Neural progenitor cell (in vitro differentiated cells): ENCODE results near the gene FKBP3. TPM values are rescaled to one million over a fixed set of nuclear protein-coding genes. Genes with fewer than 3 reads are reported as not detected.
A peak's percentile ranks its signal among the peaks of the same experiment; 100 is the strongest.

ENCODE experiments used
- DNase-seq: peaks from one replicate; pipeline ENCODE4 v3.0.0-alpha.2; 2016; ENCODE audit warnings: low spot score
- H2AFZ ChIP-seq: fragments of 200-600 bp; sonication (generic); replicated peaks from 2 replicates; pipeline ENCODE4 v1.6.1; 2016; ENCODE audit warnings: antibody characterized with exemption
- H3F3A ChIP-seq: fragments of 200-600 bp; sonication (generic); 2 replicates; pipeline ENCODE4 v1.6.1; 2016; ENCODE audit warnings: antibody characterized with exemption, low read depth
- H3K27ac ChIP-seq: fragments of 200-600 bp; sonication (generic); 2 replicates; pipeline ENCODE4 v1.5.1; 2016; ENCODE audit warnings: mild to moderate bottlenecking
- H3K27me3 ChIP-seq: fragments of 200-600 bp; sonication (generic); 2 replicates; pipeline ENCODE4 v1.6.1; 2016; ENCODE audit warnings: mild to moderate bottlenecking, moderate library complexity
- H3K36me3 ChIP-seq: fragments of 200-600 bp; sonication (generic); 2 replicates; pipeline ENCODE4 v1.5.1; 2016
- H3K4me1 ChIP-seq: fragments of 200-600 bp; sonication (generic); 2 replicates; pipeline ENCODE4 v1.6.1; 2016; ENCODE audit warnings: mixed run types
- H3K4me2 ChIP-seq: fragments of 200-600 bp; sonication (generic); 2 replicates; pipeline ENCODE4 v1.6.1; 2016
- H3K4me3 ChIP-seq: fragments of 200-600 bp; sonication (generic); 2 replicates; pipeline ENCODE4 v1.5.1; 2016
- H3K79me2 ChIP-seq: fragments of 200-600 bp; sonication (generic); 2 replicates; pipeline ENCODE4 v1.6.1; 2016; ENCODE audit warnings: low read depth
- H3K9ac ChIP-seq: fragments of 200-600 bp; sonication (generic); 2 replicates; pipeline ENCODE4 v1.6.1; 2016
- H3K9me3 ChIP-seq: fragments of 200-600 bp; sonication (generic); 2 replicates; pipeline ENCODE4 v1.5.1; 2016; ENCODE audit warnings: low read depth
- H4K20me1 ChIP-seq: fragments of 200-600 bp; sonication (generic); 2 replicates; pipeline ENCODE4 v1.6.1; 2016; ENCODE audit warnings: low read depth
- H3K27ac Mint-ChIP-seq: 3 replicates; pipeline ENCODE4 v1.8.0; 2021; ENCODE audit warnings: mixed read lengths
- H3K27me3 Mint-ChIP-seq: 2 replicates; pipeline ENCODE4 v1.8.0; 2022; ENCODE audit warnings: low read depth, mild to moderate bottlenecking, inconsistent platforms, moderate library complexity, mixed read lengths; ENCODE audit not compliant: insufficient read depth
- H3K36me3 Mint-ChIP-seq: 3 replicates; pipeline ENCODE4 v1.8.0; 2021; ENCODE audit warnings: mixed read lengths
- H3K4me1 Mint-ChIP-seq: 3 replicates; pipeline ENCODE4 v1.8.0; 2021; ENCODE audit warnings: mixed read lengths
- H3K4me3 Mint-ChIP-seq: 3 replicates; pipeline ENCODE4 v1.8.0; 2021; ENCODE audit warnings: mild to moderate bottlenecking, moderate library complexity, mixed read lengths
- H3K9me3 Mint-ChIP-seq: 3 replicates; pipeline ENCODE4 v1.8.0; 2020; ENCODE audit warnings: mixed read lengths
- CTCF ChIP-seq: fragments of 200-600 bp; sonication (generic); IDR thresholded peaks from 2 replicates; pipeline ENCODE4 v1.5.1; 2017; ENCODE audit warnings: antibody characterized with exemption, mild to moderate bottlenecking
- EZH2 ChIP-seq: fragments of 200-600 bp; sonication (generic); IDR thresholded peaks from 2 replicates; pipeline ENCODE4 v1.6.1; 2017; ENCODE audit warnings: antibody characterized with exemption, mild to moderate bottlenecking, moderate library complexity
- EZH2phosphoT487 ChIP-seq: fragments of 200-600 bp; sonication (generic); IDR thresholded peaks from 2 replicates; pipeline ENCODE4 v1.6.1; 2017; ENCODE audit warnings: antibody characterized with exemption
- total RNA-seq: library from RNA; depleted of rRNA; stranded (reverse); fragments of >200 nt; gene quantifications from 2 replicates; pipeline ENCODE4 v1.2.3, GENCODE V29; 2015; ENCODE audit warnings: low replicate concordance

FKBP3 gene
- total RNA-seq, 1 donor from 2014 or later, result 209 TPM

DNA sequence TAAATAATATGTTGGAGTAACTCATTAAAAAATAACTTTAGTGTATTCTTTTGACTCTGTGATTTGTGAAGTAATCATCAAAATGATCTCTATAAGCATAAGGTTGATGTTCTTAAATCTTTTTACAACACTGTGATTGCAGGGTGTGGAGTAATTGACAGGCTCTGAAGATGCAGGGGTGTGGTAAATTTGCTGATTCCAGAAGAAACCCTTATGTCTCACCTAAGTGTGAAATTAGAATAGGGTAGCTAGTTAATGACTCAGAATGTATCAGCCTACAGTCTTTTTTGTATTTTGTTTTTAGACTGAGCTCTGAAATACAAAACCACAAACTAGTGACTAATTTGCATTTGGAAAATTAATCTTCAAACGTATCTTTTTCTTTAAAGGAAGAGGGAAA, 44.5 kb downstream of the FKBP3 start:
- H3K79me2 ChIP-seq, result peaks cover 100% of the 10 kb centered on the region

GRCh38 chr14:45084946-45085346, 49.3 kb downstream of the FKBP3 start:
- TF ChIP-seq CTCF, result no peak
- no peak for TF ChIP-seq EZH2
- H3K4me1 Mint-ChIP-seq, result peaks cover 24% of the 10 kb centered on the region
- no peaks in the 10 kb centered on the region for H3K9me3 ChIP-seq
- H2AFZ ChIP-seq, result no peak overlapping the region
- H3K9me3 Mint-ChIP-seq, result no peaks in the 10 kb centered on the region
- peaks cover 23% of the 10 kb centered on the region for H3K36me3 Mint-ChIP-seq
- peaks cover 21% of the 10 kb centered on the region for H3K4me1 ChIP-seq
- H3K4me2 ChIP-seq, result peak overlapping the region; percentile 87
- peak overlapping the region; percentile 79 for H3K4me3 ChIP-seq
- H3K27me3 Mint-ChIP-seq, result no peaks in the 10 kb centered on the region
- H3K27ac ChIP-seq, result no peak overlapping the region
- H3K4me3 Mint-ChIP-seq, result peak overlapping the region; percentile 99
- H3K9ac ChIP-seq, result peak overlapping the region; percentile 84
- peaks cover 57% of the 10 kb centered on the region for H4K20me1 ChIP-seq
- H3F3A ChIP-seq, result no peaks in the 10 kb centered on the region
- DNase-seq, result peak; percentile 2
- H3K36me3 ChIP-seq, result no peaks in the 10 kb centered on the region
- peak overlapping the region; percentile 74 for H3K27ac Mint-ChIP-seq
- H3K27me3 ChIP-seq, result no peaks in the 10 kb centered on the region
- H3K79me2 ChIP-seq, result peaks cover 60% of the 10 kb centered on the region

More for the DNA sequence above, 44.5 kb downstream of the FKBP3 start:
- DNase-seq, result no peak
- no peak overlapping the region for H3K9ac ChIP-seq
- H2AFZ ChIP-seq, result no peak overlapping the region
- no peaks in the 10 kb centered on the region for H3K9me3 Mint-ChIP-seq
- H3K4me3 Mint-ChIP-seq, result no peak overlapping the region
- peaks cover 37% of the 10 kb centered on the region for H3K36me3 Mint-ChIP-seq
- H3K4me1 Mint-ChIP-seq, result peaks cover 17% of the 10 kb centered on the region
- no peaks in the 10 kb centered on the region for H3F3A ChIP-seq
- H3K4me3 ChIP-seq, result no peak overlapping the region
- H3K4me1 ChIP-seq, result peaks cover 16% of the 10 kb centered on the region
- no peak overlapping the region for H3K27ac Mint-ChIP-seq
- no peak overlapping the region for H3K27ac ChIP-seq
- peaks cover 2% of the 10 kb centered on the region for H3K36me3 ChIP-seq
- TF ChIP-seq EZH2phosphoT487 (no peak), CTCF (no peak), EZH2 (no peak)
- H3K27me3 Mint-ChIP-seq, result peaks cover 2% of the 10 kb centered on the region
- H3K9me3 ChIP-seq, result no peaks in the 10 kb centered on the region
- peaks cover 95% of the 10 kb centered on the region for H4K20me1 ChIP-seq
- no peak overlapping the region for H3K4me2 ChIP-seq
- no peaks in the 10 kb centered on the region for H3K27me3 ChIP-seq

DNA sequence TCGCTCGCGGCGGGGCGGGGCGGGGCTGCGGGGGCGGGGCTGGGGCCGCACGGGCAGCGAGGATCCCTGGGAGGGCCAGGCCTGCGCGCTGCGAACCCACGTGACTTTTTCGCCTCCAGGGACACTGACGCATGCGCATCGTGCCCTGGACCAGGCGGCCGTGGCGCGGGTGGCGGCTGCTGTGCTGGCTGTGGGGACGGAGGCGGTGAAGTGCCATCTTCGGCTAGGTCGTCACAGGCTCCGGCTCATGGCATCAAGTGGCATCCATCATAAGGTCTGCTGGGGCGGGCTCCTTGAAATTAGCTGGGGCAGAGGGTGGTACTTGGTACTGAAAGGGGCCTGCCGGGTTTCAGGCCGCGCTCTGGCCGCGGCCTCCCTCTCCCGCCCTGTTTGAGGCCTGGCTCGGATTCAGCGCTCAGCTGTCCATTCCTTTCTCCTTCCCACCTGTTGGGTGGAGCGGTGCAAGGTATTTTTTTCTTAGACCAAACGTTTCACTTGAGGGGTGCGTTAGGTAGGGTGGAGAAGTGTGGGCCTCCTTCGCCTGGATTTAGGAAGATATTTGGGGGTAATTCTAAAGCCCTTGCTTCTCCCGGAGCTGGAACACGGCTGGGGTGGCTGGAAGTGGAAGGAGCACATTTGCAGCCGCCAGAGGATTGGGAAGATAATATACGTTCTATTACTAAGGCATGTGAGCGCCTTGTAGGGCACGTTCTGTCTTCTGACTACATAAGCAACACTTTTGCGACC, 50.1 kb downstream of the FKBP3 start, which contains the start of gene PRPF39:
Gene PRPF39 (plus strand): TSS at position 141 of the 747 bp plus-strand sequence. CDS start 11,124 bp downstream, outside the sequence.
- Histone ChIP-seq H3K4me3 (peak within 1 kb of the TSS; percentile 79), H2AFZ (peak within 1 kb of the TSS; percentile 99), H3K9me3 (no peaks in the 10 kb centered on the region), H3K79me2 (peaks cover 52% of the 10 kb centered on the region), H3K27me3 (no peaks in the 10 kb centered on the region), H3K27ac (peak within 1 kb of the TSS; percentile 65), H4K20me1 (peaks cover 49% of the 10 kb centered on the region), H3F3A (no peaks in the 10 kb centered on the region), H3K36me3 (no peaks in the 10 kb centered on the region), H3K4me2 (peak within 1 kb of the TSS; percentile 87), H3K9ac (peak within 1 kb of the TSS; percentile 84), H3K4me1 (peaks cover 21% of the 10 kb centered on the region)
- H3K27me3 Mint-ChIP-seq, result no peaks in the 10 kb centered on the region
- H3K4me1 Mint-ChIP-seq, result peaks cover 24% of the 10 kb centered on the region
- H3K27ac Mint-ChIP-seq, result peak within 1 kb of the TSS; percentile 96
- peak; percentile 97 for DNase-seq
- H3K4me3 Mint-ChIP-seq, result peak within 1 kb of the TSS; percentile 99
- no peak for TF ChIP-seq EZH2
- no peak for TF ChIP-seq EZH2phosphoT487
- TF ChIP-seq CTCF, result no peak
- H3K9me3 Mint-ChIP-seq, result peaks cover 2% of the 10 kb centered on the region
- H3K36me3 Mint-ChIP-seq, result peaks cover 18% of the 10 kb centered on the region
